ENCODE results near the gene APBB3.

- TF ChIP-seq POLR2A (IDR thresholded peaks at IDR 0.05) (no peak), CTCF (IDR thresholded peaks at IDR 0.05) (no peak), EP300 (IDR thresholded peaks at IDR 0.05) (no peak)
These were observed 34.4 kb upstream of the APBB3 start for GRCh38 chr5:140598836-140599235.

Data from tibial nerve (tissue), 4 donors.